Measurements from ENCODE around the gene CMYA5.

Gene CMYA5

DNA sequence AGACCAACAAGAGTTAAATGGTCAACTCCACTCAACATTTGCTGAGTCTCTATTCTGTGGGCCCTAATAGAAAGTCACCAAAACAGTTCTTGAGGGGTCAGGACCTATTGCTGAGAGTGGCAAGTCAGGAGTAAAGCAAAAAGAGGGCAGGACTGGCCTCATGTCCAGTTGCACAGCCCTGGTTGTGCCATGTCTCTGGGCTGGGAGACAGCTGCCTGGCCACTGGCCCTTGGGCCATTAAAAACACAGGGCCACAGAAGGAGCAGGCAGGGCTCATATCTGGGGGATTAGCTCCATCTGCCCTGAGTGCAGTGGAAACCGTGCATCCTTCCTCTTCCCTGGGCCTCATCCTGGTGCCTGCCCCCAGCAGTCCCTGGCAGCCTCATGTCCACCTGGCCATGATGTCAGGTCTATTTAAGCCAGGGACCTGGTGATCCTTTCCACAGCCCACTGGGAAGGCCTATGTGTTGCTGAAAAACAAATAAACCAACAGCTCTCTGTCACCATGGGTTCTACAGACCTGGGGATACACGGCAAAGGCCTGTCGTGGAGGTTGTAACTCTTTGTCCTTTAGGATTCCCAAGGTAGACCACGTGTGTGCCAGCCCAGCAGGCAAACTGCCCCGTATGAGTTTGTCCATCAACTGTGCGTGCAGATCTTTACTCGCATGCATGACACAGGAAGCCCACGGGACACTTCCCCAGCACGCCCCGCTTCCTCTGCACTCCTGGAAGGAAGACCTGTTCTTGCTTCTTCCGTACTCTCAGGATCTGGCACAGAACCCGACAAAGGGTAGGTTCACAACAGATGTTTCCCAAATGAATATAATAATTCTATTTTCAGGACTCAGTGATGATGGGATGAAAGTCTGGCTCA, 152.6 kb downstream of the CMYA5 start:
- no peak for TF ChIP-seq EZH2phosphoT487 (IDR thresholded peaks at IDR 0.05; ENCODE audit: low read depth)
- TF ChIP-seq CTCF (IDR thresholded peaks at IDR 0.05; ENCODE audit: low read depth, low read length): no peak
- Histone ChIP-seq H3K4me3 (ENCODE audit: low read length) (no peak overlapping the region), H3K27ac (ENCODE audit: low read length) (no peak overlapping the region), H3K4me1 (ENCODE audit: low read length) (no peaks in the 10 kb centered on the region), H3K9ac (ENCODE audit: low read length) (no peak overlapping the region), H3K9me3 (ENCODE audit: insufficient read depth, low read length) (no peaks in the 10 kb centered on the region), H2AFZ (ENCODE audit: low read depth, low read length) (no peak overlapping the region), H3K79me2 (ENCODE audit: low read length) (no peaks in the 10 kb centered on the region), H3K36me3 (replicated peaks; ENCODE audit: low read depth, low read length) (no peaks in the 10 kb centered on the region), H3K4me2 (ENCODE audit: low read length) (no peak overlapping the region), H3K27me3 (ENCODE audit: low read depth, low read length) (no peaks in the 10 kb centered on the region), H4K20me1 (ENCODE audit: insufficient read depth, low read length) (no peaks in the 10 kb centered on the region)

- H3K36me3 ChIP-seq (replicated peaks; ENCODE audit: low read depth, low read length): no peaks in the 10 kb centered on the region
- no peaks in the 10 kb centered on the region for H4K20me1 ChIP-seq (ENCODE audit: insufficient read depth, low read length)
- no peak overlapping the region for H3K4me2 ChIP-seq (ENCODE audit: low read length)
- H3K27ac ChIP-seq (ENCODE audit: low read length): no peak overlapping the region
- no peaks in the 10 kb centered on the region for H3K9me3 ChIP-seq (ENCODE audit: insufficient read depth, low read length)
- TF ChIP-seq EZH2phosphoT487 (IDR thresholded peaks at IDR 0.05; ENCODE audit: low read depth) (no peak), CTCF (IDR thresholded peaks at IDR 0.05; ENCODE audit: low read depth, low read length) (no peak)
- H3K79me2 ChIP-seq (ENCODE audit: low read length): no peaks in the 10 kb centered on the region
- no peak overlapping the region for H3K4me3 ChIP-seq (ENCODE audit: low read length)
- H3K27me3 ChIP-seq (ENCODE audit: low read depth, low read length): no peaks in the 10 kb centered on the region
- H2AFZ ChIP-seq (ENCODE audit: low read depth, low read length): no peak overlapping the region
- H3K9ac ChIP-seq (ENCODE audit: low read length): no peak overlapping the region
- H3K4me1 ChIP-seq (ENCODE audit: low read length): no peaks in the 10 kb centered on the region
These were observed 153.4 kb downstream of the CMYA5 start for GRCh38 chr5:79842991-79843390.

DNA sequence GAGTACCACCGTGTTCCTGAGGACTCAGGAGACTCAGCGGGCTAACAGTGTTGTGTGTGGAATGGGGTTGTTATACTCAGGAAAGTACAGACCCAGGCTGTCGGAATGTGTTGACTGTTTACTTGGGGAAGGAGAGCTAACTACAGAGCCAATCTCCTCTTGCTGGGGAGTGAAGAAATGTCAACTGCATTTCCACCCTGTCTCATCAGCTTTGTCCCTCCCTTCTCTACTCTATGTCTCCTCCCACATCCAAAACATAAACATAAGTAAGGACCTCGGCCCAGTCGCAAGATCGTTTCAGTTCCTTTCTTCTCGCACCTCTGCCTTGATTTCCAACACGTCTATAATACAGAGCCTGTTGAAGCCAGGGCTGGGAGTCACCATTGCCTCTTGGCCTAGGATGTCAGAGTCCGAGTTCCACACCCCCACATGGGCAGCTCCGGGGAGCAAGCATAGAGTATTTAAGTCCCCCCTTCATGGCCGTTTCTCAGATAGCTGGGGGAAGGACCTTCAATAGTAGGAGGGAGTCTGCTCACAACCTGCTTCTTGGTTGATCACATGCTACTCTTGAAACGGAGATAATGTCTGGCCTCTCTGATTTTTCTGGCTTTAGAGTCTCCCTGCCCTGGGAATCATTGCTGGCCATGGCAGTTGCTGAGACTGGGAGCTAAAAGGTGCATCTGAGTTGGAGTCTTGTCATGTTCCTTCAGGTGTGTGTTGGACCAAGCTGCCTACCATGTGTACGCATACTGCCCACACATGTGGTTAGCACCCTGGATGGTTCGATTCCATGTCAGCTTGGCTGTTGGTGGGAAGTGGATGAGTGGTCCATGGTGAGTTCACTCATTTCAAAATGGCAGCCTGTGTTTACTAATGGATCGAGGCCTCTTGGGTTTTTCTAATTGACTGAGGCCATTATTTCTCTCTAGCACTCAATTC, 154.1 kb downstream of the CMYA5 start:
- Histone ChIP-seq H3K4me2 (ENCODE audit: low read length) (no peak overlapping the region), H2AFZ (ENCODE audit: low read depth, low read length) (no peak overlapping the region), H3K36me3 (replicated peaks; ENCODE audit: low read depth, low read length) (no peaks in the 10 kb centered on the region), H3K9me3 (ENCODE audit: insufficient read depth, low read length) (no peaks in the 10 kb centered on the region), H3K4me1 (ENCODE audit: low read length) (no peaks in the 10 kb centered on the region), H3K4me3 (ENCODE audit: low read length) (no peak overlapping the region), H4K20me1 (ENCODE audit: insufficient read depth, low read length) (no peaks in the 10 kb centered on the region), H3K9ac (ENCODE audit: low read length) (no peak overlapping the region), H3K27ac (ENCODE audit: low read length) (no peak overlapping the region), H3K27me3 (ENCODE audit: low read depth, low read length) (no peaks in the 10 kb centered on the region), H3K79me2 (ENCODE audit: low read length) (no peaks in the 10 kb centered on the region)
- no peak for TF ChIP-seq CTCF (IDR thresholded peaks at IDR 0.05; ENCODE audit: low read depth, low read length)
- no peak for TF ChIP-seq EZH2phosphoT487 (IDR thresholded peaks at IDR 0.05; ENCODE audit: low read depth)

- Histone ChIP-seq H4K20me1 (ENCODE audit: insufficient read depth, low read length) (no peaks in the 10 kb centered on the region), H3K27ac (ENCODE audit: low read length) (no peak overlapping the region), H3K79me2 (ENCODE audit: low read length) (no peaks in the 10 kb centered on the region), H3K36me3 (replicated peaks; ENCODE audit: low read depth, low read length) (no peaks in the 10 kb centered on the region), H3K4me2 (ENCODE audit: low read length) (no peak overlapping the region), H3K9ac (ENCODE audit: low read length) (no peak overlapping the region), H3K4me1 (ENCODE audit: low read length) (no peaks in the 10 kb centered on the region), H2AFZ (ENCODE audit: low read depth, low read length) (no peak overlapping the region), H3K4me3 (ENCODE audit: low read length) (no peak overlapping the region), H3K27me3 (ENCODE audit: low read depth, low read length) (no peaks in the 10 kb centered on the region), H3K9me3 (ENCODE audit: insufficient read depth, low read length) (no peaks in the 10 kb centered on the region)
- TF ChIP-seq CTCF (IDR thresholded peaks at IDR 0.05; ENCODE audit: low read depth, low read length): no peak
- TF ChIP-seq EZH2phosphoT487 (IDR thresholded peaks at IDR 0.05; ENCODE audit: low read depth): no peak
These were observed 154.9 kb downstream of the CMYA5 start for GRCh38 chr5:79844571-79844970.
